T1000 (cell line): ENCODE results near the gene NKD1.
"Not testable (repeated sequence)": the region's sequence is repeated elsewhere in the genome, so short reads cannot be mapped to it uniquely, and the experiment has no call there.

Experiments used
- DNase-seq: peaks from one replicate; lab custom pipeline; 2025; ENCODE audit warnings: mixed read lengths; lab: John Stamatoyannopoulos, UW

NKD1 gene

GRCh38 chr16:50548125-50548908 lies at the start of gene NKD1:
Gene NKD1, plus strand, starts transcription at chr16:50548396. Its CDS starts 158 bp downstream, at chr16:50548554.
- peak; percentile 16 for DNase-seq

DNA sequence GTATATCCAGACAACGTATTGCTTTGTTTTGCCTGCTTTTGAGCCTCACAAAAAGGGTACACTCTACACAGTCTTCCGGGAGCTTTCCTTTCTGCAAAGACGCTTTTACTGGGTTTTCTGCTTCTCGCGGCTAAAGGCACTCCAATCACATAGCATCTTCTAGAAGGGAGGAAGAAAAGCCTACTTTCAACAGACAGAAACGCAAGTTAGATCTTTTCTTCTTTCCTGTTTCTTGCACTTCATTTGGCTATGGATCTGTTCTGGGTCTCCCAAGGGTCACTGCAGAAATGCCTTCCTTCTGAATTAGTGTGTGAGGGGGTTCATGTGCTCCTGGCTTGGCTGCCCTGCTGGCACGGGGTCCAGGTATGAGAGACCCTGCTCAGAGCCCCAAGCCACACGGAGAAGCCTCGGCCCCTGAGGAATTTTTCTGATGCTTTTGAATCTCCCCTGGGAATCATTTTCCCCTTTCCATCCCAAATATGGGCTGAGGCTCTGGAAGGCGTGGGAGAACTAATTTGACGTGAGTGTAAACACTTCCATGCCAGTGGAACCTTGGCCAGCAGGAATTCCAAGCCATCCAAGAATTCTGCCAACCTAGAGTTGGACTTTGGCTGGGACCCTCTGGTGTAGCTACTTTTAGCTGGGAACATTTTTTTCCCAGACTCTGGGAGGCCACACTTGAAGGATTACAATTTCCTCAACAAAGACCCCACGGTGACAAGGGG lies 49.6 kb upstream of the NKD1 start:
- DNase-seq = no peak

- no peak for DNase-seq
These were observed 48.9 kb upstream of the NKD1 start for GRCh38 chr16:50499254-50499653.

DNA sequence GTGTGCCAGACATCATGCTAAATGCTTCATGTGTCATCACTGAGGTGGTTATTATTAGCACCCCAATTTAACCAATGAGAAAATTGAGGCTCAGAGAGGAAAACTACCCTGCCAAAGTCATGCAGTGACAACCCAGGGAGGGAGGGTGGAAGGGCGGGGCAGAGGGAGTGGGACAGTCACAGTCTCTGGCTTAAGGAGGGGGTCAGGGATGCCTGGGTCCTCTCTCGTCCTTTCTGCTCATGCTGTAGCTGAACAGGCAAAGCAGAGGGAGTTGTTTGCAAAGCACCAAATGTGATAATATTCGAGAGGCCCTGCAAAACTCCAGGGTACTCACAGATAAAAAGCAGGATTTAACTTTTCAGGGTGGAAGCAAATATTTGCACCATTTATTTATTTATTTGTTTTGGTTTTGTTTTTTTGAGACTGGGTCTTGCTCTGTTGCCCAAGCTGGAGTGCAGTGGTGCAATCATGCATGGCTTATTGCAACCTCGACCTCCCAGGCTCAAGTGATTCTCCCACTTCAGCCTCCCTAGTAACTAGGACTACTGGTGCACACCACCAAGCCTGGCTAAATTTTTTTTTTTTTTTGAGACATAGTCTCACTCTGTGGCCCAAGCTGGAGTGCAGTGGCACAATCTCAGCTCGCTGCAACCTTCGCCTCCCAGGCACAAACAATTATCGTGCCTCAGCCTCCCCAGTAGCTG lies 47.9 kb upstream of the NKD1 start:
- DNase-seq = no peak

- no peak for DNase-seq
These were observed 46.9 kb upstream of the NKD1 start for GRCh38 chr16:50501251-50501650.

- DNase-seq = no peak
These were observed 46.1 kb upstream of the NKD1 start for GRCh38 chr16:50501986-50502615.

- DNase-seq = no peak
These were observed 45.6 kb upstream of the NKD1 start for GRCh38 chr16:50502616-50503011.

DNA sequence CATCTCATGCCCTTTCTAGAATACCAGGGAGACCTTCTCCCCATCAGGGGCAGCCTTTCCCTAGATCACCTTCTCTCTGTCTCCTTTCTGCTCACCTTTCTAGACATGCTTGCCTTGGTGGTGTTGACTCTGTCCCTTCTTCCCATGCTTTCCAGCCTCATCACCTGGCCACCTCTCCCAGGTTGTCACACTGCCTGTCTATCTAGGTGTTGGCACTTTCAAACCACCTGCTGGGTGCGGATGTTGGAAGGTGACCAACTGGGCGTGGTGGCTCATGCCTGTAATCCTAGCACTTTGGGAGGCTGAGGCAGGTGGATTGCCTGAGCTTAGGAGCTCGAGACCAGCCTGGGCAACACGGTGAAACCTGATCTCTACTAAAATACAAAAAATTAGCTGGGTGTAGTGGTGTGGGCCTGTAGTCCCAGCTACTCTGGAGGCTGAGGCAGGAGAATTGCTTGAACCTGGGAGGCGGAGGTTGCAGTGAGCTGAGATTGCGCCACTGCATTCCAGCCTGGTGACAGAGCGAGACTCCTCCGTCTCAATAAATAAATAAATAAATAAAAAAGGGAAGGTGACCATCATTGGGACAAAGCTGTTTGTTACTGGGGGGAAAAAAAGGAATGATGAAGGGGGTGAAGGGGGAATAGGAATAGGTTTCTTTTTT lies 44.2 kb upstream of the NKD1 start:
- not testable (repeated sequence) for DNase-seq

- DNase-seq = no peak
These were observed 43.1 kb upstream of the NKD1 start for GRCh38 chr16:50505115-50505514.

- DNase-seq = no peak
These were observed 42.3 kb upstream of the NKD1 start for GRCh38 chr16:50505714-50506542.

GRCh38 chr16:50506543-50506937 lies 41.7 kb upstream of the NKD1 start:
- no peak for DNase-seq

DNA sequence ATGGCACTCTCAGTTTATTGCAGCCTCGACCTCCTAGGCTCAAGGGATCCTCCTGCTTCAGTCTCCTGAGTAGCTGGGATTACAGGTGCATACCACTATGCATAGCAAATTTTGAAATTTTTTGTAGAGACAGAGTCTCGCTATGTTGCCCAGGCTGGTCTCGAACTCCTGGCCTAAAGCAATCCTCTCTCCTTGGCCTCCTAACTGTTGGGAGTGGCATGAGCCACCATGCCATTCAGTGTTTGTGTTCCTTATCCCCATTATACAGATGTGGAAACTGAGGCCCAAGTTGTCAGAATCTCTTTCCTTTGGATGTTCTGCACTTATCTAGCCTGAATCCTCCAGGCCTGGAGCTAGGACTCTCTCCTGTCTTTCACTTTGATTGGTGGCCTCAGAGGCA lies 40.8 kb upstream of the NKD1 start:
- DNase-seq = no peak

GRCh38 chr16:50509521-50510341 lies 38.5 kb upstream of the NKD1 start:
- no peak for DNase-seq

GRCh38 chr16:50515218-50515617 lies 33.0 kb upstream of the NKD1 start:
- no peak for DNase-seq

- no peak for DNase-seq
These were observed 31.8 kb upstream of the NKD1 start for GRCh38 chr16:50516401-50516800.

GRCh38 chr16:50516890-50517289 lies 31.3 kb upstream of the NKD1 start:
- DNase-seq = no peak

- DNase-seq = no peak
These were observed 30.5 kb upstream of the NKD1 start for GRCh38 chr16:50517450-50518252.

DNA sequence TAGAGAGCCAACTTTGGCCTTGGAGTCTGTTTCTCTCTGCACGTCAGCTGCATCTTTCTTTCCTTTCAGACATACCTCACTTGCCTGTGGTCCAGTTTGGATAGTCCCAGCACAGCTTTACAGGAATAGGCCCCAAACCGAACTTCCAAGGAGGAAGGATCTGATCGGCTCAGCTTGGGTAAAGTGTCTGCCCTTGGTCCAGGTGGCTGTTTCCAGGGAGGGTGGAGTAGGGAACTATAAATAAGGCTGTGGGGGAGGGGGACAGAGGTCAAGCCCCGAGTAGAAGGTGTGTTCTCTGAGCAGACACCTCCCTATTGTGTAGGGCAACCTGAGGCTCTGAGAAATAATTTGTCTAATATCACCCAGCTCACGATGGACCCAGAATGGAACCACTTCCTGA lies 29.2 kb upstream of the NKD1 start:
- no peak for DNase-seq

- no peak for DNase-seq
These were observed 28.6 kb upstream of the NKD1 start for GRCh38 chr16:50519602-50520001.
